Chondrocyte (in vitro differentiated cells): Measurements from ENCODE around the gene PLCG1. TPM values are rescaled to one million over a fixed set of nuclear protein-coding genes. Genes with fewer than 3 reads are reported as not detected.

Experiments used
- DNase-seq: peaks from one replicate; pipeline ENCODE4 v3.0.0; 2021; ENCODE audit warnings: mixed read lengths, low spot score
- H3K27ac Mint-ChIP-seq: one replicate; pipeline ENCODE4 v1.8.0; 2021; ENCODE audit warnings: mild to moderate bottlenecking, moderate library complexity, mixed read lengths; ENCODE audit not compliant: unreplicated experiment
- H3K27me3 Mint-ChIP-seq: 2 replicates; pipeline ENCODE4 v1.8.0; 2021; ENCODE audit warnings: low read depth, mixed read lengths
- H3K36me3 Mint-ChIP-seq: 2 replicates; pipeline ENCODE4 v1.8.0; 2021; ENCODE audit warnings: low read depth, mixed read lengths
- H3K4me1 Mint-ChIP-seq: 2 replicates; pipeline ENCODE4 v1.8.0; 2021; ENCODE audit warnings: low read depth, mild to moderate bottlenecking, mixed read lengths
- H3K4me3 Mint-ChIP-seq: one replicate; pipeline ENCODE4 v1.8.0; 2021; ENCODE audit warnings: mild to moderate bottlenecking, moderate library complexity, mixed read lengths; ENCODE audit not compliant: unreplicated experiment
- H3K9me3 Mint-ChIP-seq: 2 replicates; pipeline ENCODE4 v1.8.0; 2021; ENCODE audit warnings: low read depth, mixed read lengths
- microRNA-seq: library from miRNA; unstranded; fragments of <30 nt; microRNA quantifications from one replicate; pipeline ENCODE4 v1.2.0, GENCODE V29; 2020; ENCODE audit warnings: borderline number of aligned reads
- total RNA-seq: library from RNA; stranded (reverse); gene quantifications from 3 replicates; pipeline ENCODE4 v1.2.1, GENCODE V29; 2021
- TF ChIP-seq, protein P1 (sequence below): fragments of 200-600 bp; sonication (generic); IDR thresholded peaks from 2 replicates; pipeline ENCODE4 v1.5.0; 2021; ENCODE audit warnings: antibody characterized with exemption, mild to moderate bottlenecking, moderate library complexity

Gene PLCG1
- total RNA-seq, 1 donor from 2014 or later = 152 TPM

DNA sequence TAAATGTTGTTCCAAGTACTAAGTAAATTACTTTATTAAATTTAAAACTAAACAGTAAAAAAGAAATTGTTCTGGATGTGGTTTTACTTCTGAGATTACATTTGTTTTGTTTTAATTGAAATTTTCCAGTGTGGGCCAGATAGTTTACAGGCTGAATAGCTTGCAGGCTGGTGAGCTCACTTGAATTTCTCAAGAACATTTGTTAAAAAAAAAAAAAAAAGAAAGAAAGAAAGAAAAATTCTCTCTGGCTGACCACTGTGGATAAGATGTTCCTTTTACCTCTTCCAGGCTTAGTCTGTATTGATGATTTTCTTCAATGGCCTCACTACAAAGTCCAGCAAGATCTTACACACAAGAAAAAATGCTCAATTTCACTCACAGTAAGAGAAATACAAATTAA lies 85.4 kb downstream of the PLCG1 start:
- peaks cover 39% of the 10 kb centered on the region for H3K4me1 Mint-ChIP-seq
- peaks cover 1% of the 10 kb centered on the region for H3K36me3 Mint-ChIP-seq
- no peaks in the 10 kb centered on the region for H3K9me3 Mint-ChIP-seq
- DNase-seq = no peak
- H3K27ac Mint-ChIP-seq = peak overlapping the region; percentile 60
- TF ChIP-seq, protein P1, sequence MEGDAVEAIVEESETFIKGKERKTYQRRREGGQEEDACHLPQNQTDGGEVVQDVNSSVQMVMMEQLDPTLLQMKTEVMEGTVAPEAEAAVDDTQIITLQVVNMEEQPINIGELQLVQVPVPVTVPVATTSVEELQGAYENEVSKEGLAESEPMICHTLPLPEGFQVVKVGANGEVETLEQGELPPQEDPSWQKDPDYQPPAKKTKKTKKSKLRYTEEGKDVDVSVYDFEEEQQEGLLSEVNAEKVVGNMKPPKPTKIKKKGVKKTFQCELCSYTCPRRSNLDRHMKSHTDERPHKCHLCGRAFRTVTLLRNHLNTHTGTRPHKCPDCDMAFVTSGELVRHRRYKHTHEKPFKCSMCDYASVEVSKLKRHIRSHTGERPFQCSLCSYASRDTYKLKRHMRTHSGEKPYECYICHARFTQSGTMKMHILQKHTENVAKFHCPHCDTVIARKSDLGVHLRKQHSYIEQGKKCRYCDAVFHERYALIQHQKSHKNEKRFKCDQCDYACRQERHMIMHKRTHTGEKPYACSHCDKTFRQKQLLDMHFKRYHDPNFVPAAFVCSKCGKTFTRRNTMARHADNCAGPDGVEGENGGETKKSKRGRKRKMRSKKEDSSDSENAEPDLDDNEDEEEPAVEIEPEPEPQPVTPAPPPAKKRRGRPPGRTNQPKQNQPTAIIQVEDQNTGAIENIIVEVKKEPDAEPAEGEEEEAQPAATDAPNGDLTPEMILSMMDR = no peak
- no peak overlapping the region for H3K4me3 Mint-ChIP-seq
- H3K27me3 Mint-ChIP-seq = no peaks in the 10 kb centered on the region

DNA sequence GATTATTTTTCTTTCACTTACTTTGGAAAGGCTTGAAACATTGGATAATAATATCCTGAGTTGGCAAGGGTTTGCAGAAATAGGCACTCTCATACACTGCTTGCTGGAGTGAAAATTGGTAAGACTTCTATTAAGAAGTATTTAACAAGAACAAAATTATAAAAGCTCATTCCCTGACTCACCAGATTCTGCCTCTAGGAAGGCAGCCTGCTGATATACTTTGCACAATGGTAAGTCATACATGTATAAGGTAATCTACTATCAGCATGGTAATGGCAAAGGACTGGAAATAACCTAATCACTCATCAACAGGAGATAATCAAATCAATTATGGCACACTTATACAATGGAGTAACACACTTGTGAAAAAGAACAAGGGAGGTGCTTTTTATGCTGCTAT lies 85.8 kb downstream of the PLCG1 start:
- no peak for DNase-seq

DNA sequence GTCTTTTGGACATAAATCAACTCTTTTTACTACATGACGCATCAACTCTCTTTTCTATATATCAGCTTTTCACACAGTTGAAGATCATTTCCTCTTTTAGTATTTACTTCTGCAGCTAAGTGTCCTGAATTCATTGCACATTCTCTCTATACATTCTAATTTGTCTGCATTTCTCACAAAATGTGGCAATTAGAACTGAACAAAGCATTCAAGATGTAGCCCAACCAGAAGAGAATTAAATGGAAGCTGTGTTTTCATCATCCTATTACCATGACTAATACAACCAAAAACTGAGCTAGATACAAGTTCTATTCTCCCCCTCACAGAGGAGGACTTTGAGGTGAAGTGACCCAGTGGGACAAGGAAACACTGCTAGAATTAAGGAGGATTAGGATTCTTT lies 86.9 kb downstream of the PLCG1 start:
- TF ChIP-seq, protein P1 = no peak
- Mint-ChIP-seq H3K27ac (no peak overlapping the region), H3K9me3 (no peaks in the 10 kb centered on the region), H3K36me3 (peaks cover 1% of the 10 kb centered on the region), H3K4me1 (peaks cover 38% of the 10 kb centered on the region), H3K4me3 (no peak overlapping the region), H3K27me3 (no peaks in the 10 kb centered on the region)
- DNase-seq = no peak

More for the DNA sequence above, 85.8 kb downstream of the PLCG1 start:
- peaks cover 38% of the 10 kb centered on the region for H3K4me1 Mint-ChIP-seq
- no peaks in the 10 kb centered on the region for H3K9me3 Mint-ChIP-seq
- TF ChIP-seq, protein P1 = no peak
- no peak overlapping the region for H3K4me3 Mint-ChIP-seq
- no peaks in the 10 kb centered on the region for H3K27me3 Mint-ChIP-seq
- peaks cover 1% of the 10 kb centered on the region for H3K36me3 Mint-ChIP-seq
- peak overlapping the region; percentile 60 for H3K27ac Mint-ChIP-seq

DNA sequence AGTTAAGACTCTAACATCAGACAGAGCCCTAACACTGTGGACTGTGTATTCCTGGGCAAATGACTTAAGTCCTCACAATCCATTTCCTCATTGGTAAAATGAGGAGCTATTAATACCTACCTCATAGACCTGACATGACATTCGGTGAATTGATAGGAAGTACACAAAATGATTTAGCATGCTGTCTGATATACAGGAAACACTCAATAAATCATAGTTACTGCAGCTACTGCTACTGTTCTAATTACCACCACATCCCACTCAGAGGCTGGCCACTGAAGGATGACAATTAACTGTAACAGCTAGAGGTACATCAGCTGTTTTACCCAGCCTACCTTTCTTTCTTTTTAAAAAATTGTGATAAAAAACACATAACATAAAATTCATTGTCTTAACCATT lies 87.7 kb downstream of the PLCG1 start:
- H3K4me1 Mint-ChIP-seq = peaks cover 44% of the 10 kb centered on the region
- no peaks in the 10 kb centered on the region for H3K27me3 Mint-ChIP-seq
- H3K4me3 Mint-ChIP-seq = no peak overlapping the region
- H3K36me3 Mint-ChIP-seq = peaks cover 1% of the 10 kb centered on the region
- H3K9me3 Mint-ChIP-seq = no peaks in the 10 kb centered on the region
- no peak overlapping the region for H3K27ac Mint-ChIP-seq
- DNase-seq = no peak
- TF ChIP-seq, protein P1 = no peak

DNA sequence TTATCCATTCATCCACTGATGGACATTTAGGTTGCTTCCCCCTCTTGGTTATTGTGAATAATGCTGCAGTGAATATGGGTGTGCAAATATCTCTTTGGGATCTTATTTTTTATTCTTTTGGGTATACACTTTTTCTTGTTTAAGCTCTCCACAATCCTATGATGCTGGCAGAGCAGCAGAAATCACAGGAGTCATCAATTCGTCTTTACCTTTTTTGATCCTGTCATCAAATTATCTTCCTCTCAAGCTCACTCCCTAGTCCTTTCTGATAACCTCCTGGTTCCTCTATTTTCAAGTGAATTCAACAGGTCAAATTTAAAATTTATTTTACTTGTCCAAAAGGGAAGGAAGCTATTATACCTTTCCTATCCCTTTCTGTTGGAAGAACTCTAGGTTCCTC lies 89.1 kb downstream of the PLCG1 start:
- H3K27ac Mint-ChIP-seq = no peak overlapping the region
- no peak for DNase-seq

More for the DNA sequence above, 89.1 kb downstream of the PLCG1 start:
- TF ChIP-seq, protein P1 = no peak
- H3K36me3 Mint-ChIP-seq = no peaks in the 10 kb centered on the region
- H3K4me3 Mint-ChIP-seq = no peak overlapping the region
- peaks cover 49% of the 10 kb centered on the region for H3K4me1 Mint-ChIP-seq
- H3K9me3 Mint-ChIP-seq = no peaks in the 10 kb centered on the region
- no peaks in the 10 kb centered on the region for H3K27me3 Mint-ChIP-seq

Small RNA genes lying within 50 kb of the gene (microRNA-seq; reads per million reads assigned to microRNA genes)
- not detected for gene MIR6871

Other genes starting within 250 kb of the PLCG1 start
- 39.0 to 42.6 TPM (median 39.2 TPM) in 3 replicates for gene TOP1, start 108.7 kb upstream of the PLCG1 start, total RNA-seq
- 52.6 to 55.5 TPM (median 52.9 TPM) in 3 replicates for gene ZHX3, start 180.2 kb downstream of the PLCG1 start, total RNA-seq
- gene LPIN3, start 203.3 kb downstream of the PLCG1 start, total RNA-seq = 3.3 to 5.1 TPM (median 3.5 TPM) in 3 replicates
- gene EMILIN3, start 229.3 kb downstream of the PLCG1 start, total RNA-seq = 0.46 to 1.2 TPM (median 0.47 TPM) in 3 replicates